DOHH2 (cell line): Measurements from ENCODE around the gene SERPINA5.

Source experiments
- H3F3A ChIP-seq: fragments of 200-600 bp; sonication (generic), shearing (Covaris generic); 2 replicates; pipeline ENCODE4 v1.6.0; 2016; ENCODE audit warnings: antibody characterized with exemption, mild to moderate bottlenecking; ENCODE audit not compliant: control insufficient read depth, insufficient read depth
- H3K27ac ChIP-seq: fragments of 200-600 bp; sonication (generic); 2 replicates; pipeline ENCODE4 v1.5.1; 2014; ENCODE audit warnings: low read depth, mild to moderate bottlenecking, low read length, moderate library complexity
- H3K27me3 ChIP-seq: fragments of 200-600 bp; sonication (generic); 2 replicates; pipeline ENCODE4 v1.6.1; 2014; ENCODE audit warnings: mild to moderate bottlenecking, low read length, mixed read lengths; ENCODE audit not compliant: control insufficient read depth
- H3K36me3 ChIP-seq: fragments of 200-600 bp; sonication (generic); 2 replicates; pipeline ENCODE4 v1.6.1; 2014; ENCODE audit warnings: mild to moderate bottlenecking, low read length, moderate library complexity, mixed read lengths; ENCODE audit not compliant: control insufficient read depth
- H3K4me1 ChIP-seq: fragments of 200-600 bp; sonication (generic); 2 replicates; pipeline ENCODE4 v1.6.1; 2014; ENCODE audit warnings: mild to moderate bottlenecking, low read length, mixed read lengths; ENCODE audit not compliant: control insufficient read depth
- H3K4me2 ChIP-seq: fragments of 200-600 bp; sonication (generic); 2 replicates; pipeline ENCODE4 v1.6.0; 2014; ENCODE audit warnings: mild to moderate bottlenecking, low read length, moderate library complexity
- H3K4me3 ChIP-seq: fragments of 200-600 bp; sonication (generic); 2 replicates; pipeline ENCODE4 v1.5.1; 2014; ENCODE audit warnings: mild to moderate bottlenecking, low read length, mixed read lengths
- H3K79me2 ChIP-seq: fragments of 200-600 bp; sonication (generic); 2 replicates; pipeline ENCODE4 v1.6.1; 2014; ENCODE audit warnings: mild to moderate bottlenecking, low read length, mixed read lengths; ENCODE audit not compliant: control insufficient read depth
- H3K9me2 ChIP-seq: fragments of 200-600 bp; sonication (generic); replicated peaks from 2 replicates; pipeline ENCODE4 v1.6.1; 2014; ENCODE audit warnings: mild to moderate bottlenecking, low read length, mixed read lengths; ENCODE audit not compliant: control insufficient read depth
- H3K9me3 ChIP-seq: fragments of 200-600 bp; sonication (generic); 2 replicates; pipeline ENCODE4 v1.6.1; 2014; ENCODE audit warnings: antibody characterized with exemption, low read length, mixed read lengths; ENCODE audit not compliant: control insufficient read depth, insufficient read depth
- H4K20me1 ChIP-seq: fragments of 200-600 bp; sonication (generic); 2 replicates; pipeline ENCODE4 v1.6.0; 2014; ENCODE audit warnings: low read depth, mild to moderate bottlenecking, antibody characterized with exemption, low read length, moderate library complexity; ENCODE audit not compliant: control insufficient read depth, insufficient read depth
- CTCF ChIP-seq: fragments of 200-600 bp; sonication (generic); IDR thresholded peaks from one replicate; pipeline ENCODE4 v1.5.1; 2014; ENCODE audit warnings: antibody characterized with exemption, mild to moderate bottlenecking, low read depth, low read length; ENCODE audit not compliant: poor library complexity, severe bottlenecking
- EZH2phosphoT487 ChIP-seq: fragments of 200-600 bp; sonication (generic); IDR thresholded peaks from 2 replicates; pipeline ENCODE4 v1.6.1; 2017; ENCODE audit warnings: borderline replicate concordance, mild to moderate bottlenecking, antibody characterized with exemption, low read length, moderate library complexity, mixed read lengths

Gene SERPINA5

GRCh38 chr14:94561656-94562010 is 19.6 kb upstream of the SERPINA5 start:
- H3K9me3 ChIP-seq, result no peaks in the 10 kb centered on the region
- no peaks in the 10 kb centered on the region for H3K9me2 ChIP-seq
- no peak overlapping the region for H3K4me3 ChIP-seq
- no peaks in the 10 kb centered on the region for H3F3A ChIP-seq
- H3K4me2 ChIP-seq, result no peak overlapping the region
- H4K20me1 ChIP-seq, result no peaks in the 10 kb centered on the region
- no peaks in the 10 kb centered on the region for H3K36me3 ChIP-seq
- no peaks in the 10 kb centered on the region for H3K79me2 ChIP-seq
- H3K27me3 ChIP-seq, result peaks cover 3% of the 10 kb centered on the region; the same call in 1 of the 2 replicates
- no peak overlapping the region for H3K27ac ChIP-seq
- no peaks in the 10 kb centered on the region for H3K4me1 ChIP-seq
- TF ChIP-seq CTCF, result no peak

GRCh38 chr14:94562022-94562421 is 19.2 kb upstream of the SERPINA5 start:
- Histone ChIP-seq H3K79me2 (no peaks in the 10 kb centered on the region), H3F3A (no peaks in the 10 kb centered on the region), H4K20me1 (no peaks in the 10 kb centered on the region), H3K4me1 (no peaks in the 10 kb centered on the region), H3K4me3 (no peak overlapping the region), H3K9me2 (no peaks in the 10 kb centered on the region), H3K36me3 (no peaks in the 10 kb centered on the region), H3K27ac (no peak overlapping the region), H3K4me2 (no peak overlapping the region), H3K9me3 (no peaks in the 10 kb centered on the region), H3K27me3 (peaks cover 3% of the 10 kb centered on the region; the same call in 1 of the 2 replicates)
- no peak for TF ChIP-seq EZH2phosphoT487
- no peak for TF ChIP-seq CTCF

- H3K4me3 ChIP-seq, result no peak overlapping the region
- H3K9me2 ChIP-seq, result no peaks in the 10 kb centered on the region
- no peak overlapping the region for H3K4me2 ChIP-seq
- no peaks in the 10 kb centered on the region for H3K9me3 ChIP-seq
- H3K36me3 ChIP-seq, result no peaks in the 10 kb centered on the region
- H3K4me1 ChIP-seq, result no peaks in the 10 kb centered on the region
- no peaks in the 10 kb centered on the region for H3F3A ChIP-seq
- no peaks in the 10 kb centered on the region for H4K20me1 ChIP-seq
- peaks cover 3% of the 10 kb centered on the region; the same call in 1 of the 2 replicates for H3K27me3 ChIP-seq
- H3K79me2 ChIP-seq, result no peaks in the 10 kb centered on the region
- no peak overlapping the region for H3K27ac ChIP-seq
- TF ChIP-seq EZH2phosphoT487 (no peak), CTCF (no peak)
These were observed 18.0 kb upstream of the SERPINA5 start for GRCh38 chr14:94562941-94563883.
